Astrocyte of the hippocampus (primary cell): ENCODE results near the gene TRPV2.

Source experiments
- DNase-seq: peaks from one replicate; pipeline ENCODE4 v3.0.0; 2011; ENCODE audit warnings: low read depth, low spot score

The TRPV2 gene

DNA sequence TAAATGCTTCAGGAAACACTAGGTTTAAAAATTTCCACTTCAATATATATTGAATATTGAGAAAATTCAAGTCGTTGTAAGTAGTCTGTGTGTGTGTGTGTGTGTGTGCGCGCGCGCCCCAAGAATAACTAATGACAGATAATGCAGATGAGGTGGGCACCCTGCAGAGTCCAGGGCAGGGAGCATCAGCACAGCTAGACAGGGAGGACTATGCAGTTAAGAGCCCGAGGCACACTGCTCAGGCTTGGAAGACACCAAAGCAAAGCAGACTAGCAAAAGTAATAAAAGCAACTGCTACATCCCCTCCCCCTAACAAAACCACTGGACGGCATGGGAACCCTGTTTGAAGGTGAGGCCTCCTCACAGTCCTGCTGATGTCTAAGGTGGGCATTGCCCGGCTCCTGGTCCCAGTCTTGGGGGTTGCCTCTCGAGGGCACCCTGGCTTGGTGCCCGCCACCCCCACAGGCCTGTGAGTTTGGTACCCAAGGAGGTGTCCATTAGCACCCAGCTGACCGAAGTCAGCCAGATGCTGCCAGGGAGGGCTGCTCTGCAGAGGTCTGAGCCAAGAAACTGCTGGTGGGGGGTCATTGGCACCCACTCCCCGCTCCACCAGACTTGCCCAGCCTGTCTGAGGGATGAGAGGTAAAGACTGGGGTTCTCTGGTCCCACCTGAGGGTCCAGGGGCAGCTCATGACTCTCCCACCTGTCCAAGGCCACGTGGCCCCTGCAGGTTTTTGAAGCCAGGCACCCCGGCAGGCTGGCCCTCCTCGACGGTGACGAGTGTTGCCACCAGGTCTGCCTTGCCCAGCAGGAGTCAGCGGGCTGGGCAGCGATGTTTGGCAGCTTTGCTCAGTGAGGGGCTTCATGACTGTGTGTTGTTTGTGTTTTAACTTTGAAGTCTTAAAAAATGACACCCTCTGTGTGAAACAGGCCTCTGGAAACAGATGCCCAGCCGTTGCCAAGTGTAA, 58.0 kb downstream of the TRPV2 start:
- no peak for DNase-seq

DNA sequence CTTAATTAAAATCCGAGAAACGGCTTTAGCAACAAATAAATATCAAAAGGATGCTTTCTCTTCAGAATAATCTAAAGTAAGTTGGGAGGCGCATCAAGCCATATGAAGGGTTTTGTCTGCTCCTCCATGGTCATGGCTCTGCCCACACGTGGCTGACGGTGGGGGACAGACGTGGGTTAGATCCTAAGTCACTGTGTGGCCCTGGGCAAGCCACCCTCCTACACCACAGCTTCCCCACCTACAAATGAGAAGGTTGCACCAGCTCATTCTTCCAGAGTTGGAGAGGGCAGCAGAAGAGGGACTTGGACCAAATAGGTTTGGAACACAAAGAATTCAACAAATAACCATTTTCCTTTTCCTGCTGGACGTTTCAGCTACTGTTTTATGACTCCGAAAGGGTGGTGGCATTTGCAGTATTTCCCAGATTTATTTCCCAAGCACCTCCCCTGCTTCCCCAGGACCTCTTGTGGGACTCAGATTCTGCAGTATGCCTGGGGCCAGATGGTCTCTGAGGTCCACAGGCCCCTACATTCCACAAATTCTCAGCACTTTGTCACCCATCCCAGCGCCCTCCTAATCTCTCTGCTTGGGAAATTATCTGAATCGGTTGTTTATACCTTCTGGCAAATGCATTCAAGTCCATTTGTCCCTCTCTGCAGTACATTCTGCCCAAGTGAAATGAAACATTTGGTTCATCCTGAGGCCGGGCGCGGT, 58.8 kb downstream of the TRPV2 start:
- peak; percentile 34 for DNase-seq

DNA sequence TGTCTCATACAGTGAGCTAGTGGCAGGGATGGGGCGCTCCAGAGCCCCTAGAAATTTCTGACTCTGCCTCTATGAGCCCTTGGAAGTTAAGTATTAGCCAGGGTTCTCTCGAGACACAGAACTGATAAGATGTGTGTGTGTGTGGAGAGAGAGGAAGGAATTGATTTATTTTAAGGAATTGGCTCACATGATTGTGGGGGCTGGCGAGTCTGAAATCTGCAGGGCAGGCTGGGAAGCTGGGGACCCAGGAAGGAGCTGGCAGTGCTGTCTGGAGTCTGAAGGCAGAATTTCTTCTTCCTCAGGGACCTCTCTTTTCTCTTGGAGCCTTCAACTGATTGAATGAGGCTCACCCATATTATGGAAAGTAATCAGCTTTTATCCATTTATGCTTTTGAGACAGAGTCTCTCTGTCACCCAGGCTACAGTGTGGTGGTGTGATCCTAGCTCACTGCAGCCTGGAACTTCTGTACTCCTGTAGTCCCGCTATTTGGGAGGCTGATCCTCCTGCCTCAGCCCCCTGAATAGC, 59.9 kb downstream of the TRPV2 start:
- no peak for DNase-seq

DNA sequence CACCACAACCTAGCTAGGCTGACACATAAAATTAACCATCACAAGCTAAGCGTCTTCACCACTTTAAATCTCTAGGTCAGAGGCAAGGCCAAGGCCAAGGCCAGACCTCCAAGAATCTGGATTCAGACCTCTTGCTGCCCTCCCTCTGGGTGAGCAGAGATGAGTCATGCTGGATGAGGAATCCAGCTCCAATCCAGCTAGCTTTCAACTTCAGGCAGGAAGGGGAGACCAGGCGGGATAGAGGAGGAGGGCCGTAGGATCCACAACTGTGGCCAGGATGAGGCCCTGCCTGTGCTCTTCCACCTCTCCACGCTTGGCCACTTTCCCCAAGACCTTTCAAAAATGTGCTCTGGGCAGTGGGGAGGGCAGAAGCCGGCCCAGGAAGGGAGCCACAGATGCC, 61.9 kb downstream of the TRPV2 start:
- DNase-seq = peak; percentile 90

GRCh38 chr17:16477666-16478065, 62.3 kb downstream of the TRPV2 start:
- DNase-seq = no peak

- DNase-seq = no peak
Observed at GRCh38 chr17:16478649-16479048, 63.3 kb downstream of the TRPV2 start.

- DNase-seq = no peak
Observed at GRCh38 chr17:16479264-16479663, 63.9 kb downstream of the TRPV2 start.

GRCh38 chr17:16480995-16481394, 65.6 kb downstream of the TRPV2 start:
- no peak for DNase-seq

- DNase-seq = no peak
Observed at GRCh38 chr17:16482253-16482652, 66.9 kb downstream of the TRPV2 start.

DNA sequence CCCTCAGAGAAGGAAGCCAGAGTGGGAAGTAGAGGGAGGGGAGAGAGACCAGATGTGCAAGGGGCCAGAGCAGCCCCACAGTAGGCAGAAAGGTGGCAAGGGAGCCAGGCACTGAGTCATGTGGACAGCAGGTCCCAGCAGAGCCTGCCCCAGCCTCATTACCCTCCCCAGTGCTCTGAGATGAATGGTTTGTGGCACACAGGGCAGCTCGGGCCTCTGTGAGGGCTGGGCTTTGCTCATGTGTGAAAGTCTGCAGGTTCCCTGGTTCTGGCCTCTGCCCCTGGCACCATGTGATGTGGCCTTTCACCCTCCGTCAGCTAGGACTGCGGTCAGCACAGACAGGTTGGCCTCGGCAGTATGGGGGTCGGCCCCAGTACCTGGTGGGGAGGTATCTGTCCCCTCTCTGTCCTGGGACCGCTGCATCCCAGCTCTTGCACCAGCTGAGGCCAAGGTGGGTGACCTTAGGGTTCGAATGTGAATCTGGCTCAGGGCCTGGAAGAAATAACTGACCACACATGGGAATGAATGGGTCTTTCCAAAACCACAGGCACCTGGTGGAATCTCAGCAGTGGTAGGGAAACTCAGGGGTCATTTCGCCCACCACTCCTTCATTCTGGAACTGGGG, 67.8 kb downstream of the TRPV2 start:
- no peak for DNase-seq

DNA sequence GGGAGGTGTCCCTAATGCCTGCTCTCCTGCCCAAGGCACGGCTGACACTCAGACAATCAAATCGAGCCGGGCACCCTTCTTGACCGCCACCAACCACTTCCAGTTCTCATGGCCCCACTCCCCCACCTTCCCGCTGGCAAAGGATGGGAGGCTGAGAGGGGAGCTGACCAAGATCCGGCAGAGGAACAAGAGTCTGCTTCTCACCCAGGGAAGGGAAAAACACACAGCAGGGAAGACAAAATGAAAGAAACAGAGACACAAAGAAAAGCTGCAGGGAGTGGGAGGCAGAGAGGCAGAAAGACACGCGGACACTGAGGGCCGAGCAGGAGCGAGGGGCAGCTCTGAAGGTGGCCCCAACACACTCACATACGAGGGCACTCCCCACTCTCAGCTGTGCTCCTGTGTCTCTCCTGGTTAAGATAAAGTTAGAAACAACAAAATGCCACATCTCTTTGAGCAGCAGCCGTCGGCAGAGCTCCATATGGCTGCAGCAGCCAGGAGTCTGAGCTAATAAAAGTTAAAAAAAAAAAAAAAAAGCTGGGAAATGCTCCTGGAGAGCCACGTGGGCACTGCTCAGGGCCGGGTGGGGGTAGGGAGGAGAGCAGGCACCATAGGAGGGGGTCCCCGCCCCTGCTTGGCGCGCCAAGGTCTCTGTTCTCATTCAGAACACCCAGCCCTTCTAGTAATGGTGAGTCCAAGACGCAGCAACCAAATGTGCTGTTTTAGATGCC, 69.2 kb downstream of the TRPV2 start:
- no peak for DNase-seq
